Vagina (tissue), 2 donors: ENCODE measurements around the gene PCNX2.

Experiments
- CTCF ChIP-seq, 3 experiments: fragments of 450-650 bp in 2 of 3; fragments of 200-600 bp in 1 of 3; sonication (generic) in 1 of 3; IDR thresholded peaks; one replicate each; pipeline ENCODE4 v1.5.1; 2017 to 2019; ENCODE audit warnings: antibody characterized with exemption in 3 of 3, mild to moderate bottlenecking in 2 of 3, moderate library complexity in 2 of 3
- POLR2A ChIP-seq, 2 donors: fragments of 450-650 bp; IDR thresholded peaks; one replicate each; pipeline ENCODE4 v1.6.1; 2017; ENCODE audit warnings: antibody characterized with exemption in 2 of 2, mild to moderate bottlenecking in 2 of 2, moderate library complexity in 2 of 2

GRCh38 chr1:233197940-233198339, 97.6 kb downstream of the PCNX2 start:
- TF ChIP-seq POLR2A (IDR thresholded peaks at IDR 0.05) (no peak), CTCF (IDR thresholded peaks at IDR 0.05) (no peak)
